Measurements from ENCODE around the gene FRAT1.
A peak's percentile ranks its signal among the peaks of the same experiment; 100 is the strongest.
"Not testable (repeated sequence)": the region's sequence is repeated elsewhere in the genome, so short reads cannot be mapped to it uniquely, and the experiment has no call there.

The FRAT1 gene, protein sequence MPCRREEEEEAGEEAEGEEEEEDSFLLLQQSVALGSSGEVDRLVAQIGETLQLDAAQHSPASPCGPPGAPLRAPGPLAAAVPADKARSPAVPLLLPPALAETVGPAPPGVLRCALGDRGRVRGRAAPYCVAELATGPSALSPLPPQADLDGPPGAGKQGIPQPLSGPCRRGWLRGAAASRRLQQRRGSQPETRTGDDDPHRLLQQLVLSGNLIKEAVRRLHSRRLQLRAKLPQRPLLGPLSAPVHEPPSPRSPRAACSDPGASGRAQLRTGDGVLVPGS

DNA sequence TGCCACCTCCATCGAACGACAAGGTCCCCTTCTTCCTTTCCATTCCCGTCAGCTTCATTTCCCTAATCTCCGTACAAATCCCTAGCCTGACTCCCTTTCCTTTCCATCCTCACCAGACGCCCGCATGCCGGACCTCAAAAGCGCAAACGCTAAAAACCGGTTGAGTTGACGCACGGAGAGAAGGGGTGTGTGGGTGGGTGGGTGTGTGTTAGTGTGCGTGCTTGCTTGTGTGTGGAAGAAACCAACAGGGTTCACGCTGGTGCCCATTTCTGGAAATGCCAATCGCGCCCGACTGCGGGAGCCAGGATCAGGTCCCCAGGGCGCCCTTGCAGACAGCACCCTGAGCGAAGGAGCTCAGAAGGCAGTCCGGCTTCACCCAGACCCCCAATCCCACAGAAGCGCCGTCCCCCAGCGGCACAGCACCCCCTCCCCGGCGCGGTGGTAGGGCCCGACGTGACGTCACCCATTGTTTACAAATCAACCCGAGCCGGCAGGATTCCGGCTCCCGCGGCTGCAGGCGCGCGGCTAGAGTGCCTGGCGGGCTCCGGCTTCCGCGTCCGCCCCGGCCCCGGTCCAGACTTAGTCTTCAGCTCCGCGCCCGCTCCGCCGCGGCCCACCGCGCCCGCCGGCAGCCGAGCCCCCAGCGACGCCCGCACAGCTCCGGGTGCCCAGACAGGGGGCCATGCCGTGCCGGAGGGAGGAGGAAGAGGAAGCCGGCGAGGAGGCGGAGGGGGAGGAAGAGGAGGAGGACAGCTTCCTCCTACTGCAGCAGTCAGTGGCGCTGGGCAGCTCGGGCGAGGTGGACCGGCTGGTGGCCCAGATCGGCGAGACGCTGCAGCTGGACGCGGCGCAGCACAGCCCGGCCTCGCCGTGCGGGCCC lies at the start of gene FRAT1:
TSS of gene FRAT1 (plus strand) at position 500 of the 880 bp plus-strand sequence. CDS start at position 683, 183 bp downstream.
- H3K9me3 ChIP-seq (ENCODE audit: low read length): peaks cover 2% of the 10 kb centered on the region
- H3K27me3 ChIP-seq (ENCODE audit: insufficient read depth, low read length): peaks cover 7% of the 10 kb centered on the region
- H2AFZ ChIP-seq (ENCODE audit: low read depth, low read length): peak within 1 kb of the TSS; percentile 50
- H3K4me3 ChIP-seq (ENCODE audit: low read length): peak within 1 kb of the TSS; percentile 69
- peaks cover 20% of the 10 kb centered on the region for H3K4me1 ChIP-seq (ENCODE audit: insufficient read depth, low read length)
- H3K36me3 ChIP-seq (ENCODE audit: insufficient read depth, low read length): no peaks in the 10 kb centered on the region

DNA sequence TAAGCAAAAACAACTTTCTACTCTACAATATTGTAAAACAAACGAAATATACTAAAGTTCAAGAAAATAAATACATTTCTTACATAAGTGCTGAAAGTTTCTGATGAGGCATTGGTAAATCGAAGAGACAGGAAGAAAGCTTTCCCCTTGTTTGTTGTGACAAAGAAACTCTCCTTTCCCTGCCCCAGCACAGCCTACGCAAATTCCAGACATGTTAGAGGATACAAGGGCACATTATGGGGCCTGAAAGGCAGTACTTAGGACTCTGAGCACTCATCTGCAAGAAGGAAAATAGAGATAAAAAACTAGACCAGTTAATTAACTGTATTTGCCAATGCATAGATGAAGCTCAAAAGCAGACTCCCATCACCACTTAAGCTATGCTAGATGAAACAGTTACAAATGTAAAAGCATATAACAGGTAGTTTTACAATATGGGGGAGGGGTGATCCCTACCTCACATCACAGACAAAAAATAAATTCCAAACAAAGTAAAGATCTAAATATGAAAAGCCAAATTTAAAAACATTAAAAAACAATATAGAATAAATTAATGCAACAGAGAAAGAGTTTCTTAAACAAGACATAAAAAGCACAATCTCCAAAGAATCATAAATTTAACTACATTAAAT lies 48.4 kb upstream of the FRAT1 start:
- Histone ChIP-seq H3K27me3 (ENCODE audit: insufficient read depth, low read length) (no peaks in the 10 kb centered on the region), H2AFZ (ENCODE audit: low read depth, low read length) (no peak overlapping the region), H3K9me3 (ENCODE audit: low read length) (peaks cover 8% of the 10 kb centered on the region), H3K4me1 (ENCODE audit: insufficient read depth, low read length) (peaks cover 6% of the 10 kb centered on the region), H3K36me3 (ENCODE audit: insufficient read depth, low read length) (no peaks in the 10 kb centered on the region), H3K4me3 (ENCODE audit: low read length) (no peak overlapping the region)

DNA sequence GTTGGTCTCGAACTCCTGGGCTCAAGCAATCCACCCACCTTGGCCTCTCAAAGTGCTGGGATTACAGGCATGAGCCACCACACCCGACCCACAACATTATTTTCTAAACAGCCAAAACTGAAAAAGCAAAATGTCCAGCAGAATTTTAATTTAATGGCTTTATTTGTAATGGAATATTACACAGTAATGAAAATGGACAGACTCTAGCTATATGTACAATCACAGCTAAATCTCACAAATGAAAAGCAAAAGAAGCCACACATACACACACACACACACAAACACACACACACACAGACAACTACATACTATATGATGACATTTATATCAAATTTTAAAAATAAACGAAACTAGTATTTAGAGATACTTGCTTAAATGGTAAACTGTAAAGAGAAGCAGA lies 45.4 kb upstream of the FRAT1 start:
- peaks cover 2% of the 10 kb centered on the region for H3K4me1 ChIP-seq (ENCODE audit: insufficient read depth, low read length)
- H3K9me3 ChIP-seq (ENCODE audit: low read length): peaks cover 6% of the 10 kb centered on the region
- no peaks in the 10 kb centered on the region for H3K27me3 ChIP-seq (ENCODE audit: insufficient read depth, low read length)
- H3K4me3 ChIP-seq (ENCODE audit: low read length): no peak overlapping the region
- no peak overlapping the region for H2AFZ ChIP-seq (ENCODE audit: low read depth, low read length)
- no peaks in the 10 kb centered on the region for H3K36me3 ChIP-seq (ENCODE audit: insufficient read depth, low read length)

DNA sequence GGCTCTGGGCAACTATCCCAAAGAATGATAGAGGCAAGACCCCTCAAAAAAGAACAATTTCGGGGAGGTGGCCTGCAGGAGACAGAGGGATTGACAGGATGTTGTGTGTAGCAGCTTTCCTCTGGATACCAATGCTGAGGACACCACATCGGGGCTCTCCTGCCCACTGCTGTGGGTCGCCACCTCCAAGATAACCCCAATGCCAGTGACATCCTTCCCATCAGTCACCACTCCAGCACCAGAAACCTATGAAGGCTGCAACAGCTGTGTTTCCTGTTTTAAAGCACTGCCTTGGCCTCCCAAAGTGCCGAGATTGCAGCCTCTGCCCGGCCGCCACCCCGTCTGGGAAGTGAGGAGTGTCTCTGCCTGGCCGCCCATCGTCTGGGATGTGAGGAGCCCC lies 44.2 kb upstream of the FRAT1 start:
- Histone ChIP-seq H3K36me3 (ENCODE audit: insufficient read depth, low read length) (no peaks in the 10 kb centered on the region), H3K4me3 (ENCODE audit: low read length) (no peak overlapping the region), H2AFZ (ENCODE audit: low read depth, low read length) (no peak overlapping the region), H3K9me3 (ENCODE audit: low read length) (peaks cover 6% of the 10 kb centered on the region), H3K27me3 (ENCODE audit: insufficient read depth, low read length) (no peaks in the 10 kb centered on the region), H3K4me1 (ENCODE audit: insufficient read depth, low read length) (peaks cover 4% of the 10 kb centered on the region)

DNA sequence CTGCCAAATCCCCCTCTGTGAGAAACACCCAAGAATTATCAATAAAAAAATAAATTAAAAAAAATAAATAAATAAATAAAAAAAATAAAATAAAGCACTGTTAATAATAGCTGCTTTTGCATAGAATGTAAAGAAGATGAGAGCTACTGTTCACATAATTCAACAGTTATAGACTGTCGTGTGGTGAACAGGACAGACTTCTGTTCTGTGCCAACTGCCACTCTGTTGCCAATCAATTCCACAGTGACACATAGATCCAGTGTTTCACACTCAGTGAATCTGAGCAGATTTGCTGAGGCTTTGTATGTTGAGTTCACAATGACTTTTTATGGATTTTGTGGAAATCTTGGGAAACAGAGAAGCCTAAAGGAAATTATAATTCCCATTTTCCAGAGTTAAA lies 41.5 kb upstream of the FRAT1 start:
- Histone ChIP-seq H3K9me3 (ENCODE audit: low read length) (no peaks in the 10 kb centered on the region), H2AFZ (ENCODE audit: low read depth, low read length) (no peak overlapping the region), H3K4me1 (ENCODE audit: insufficient read depth, low read length) (peaks cover 4% of the 10 kb centered on the region), H3K36me3 (ENCODE audit: insufficient read depth, low read length) (no peaks in the 10 kb centered on the region), H3K27me3 (ENCODE audit: insufficient read depth, low read length) (no peaks in the 10 kb centered on the region), H3K4me3 (ENCODE audit: low read length) (no peak overlapping the region)

DNA sequence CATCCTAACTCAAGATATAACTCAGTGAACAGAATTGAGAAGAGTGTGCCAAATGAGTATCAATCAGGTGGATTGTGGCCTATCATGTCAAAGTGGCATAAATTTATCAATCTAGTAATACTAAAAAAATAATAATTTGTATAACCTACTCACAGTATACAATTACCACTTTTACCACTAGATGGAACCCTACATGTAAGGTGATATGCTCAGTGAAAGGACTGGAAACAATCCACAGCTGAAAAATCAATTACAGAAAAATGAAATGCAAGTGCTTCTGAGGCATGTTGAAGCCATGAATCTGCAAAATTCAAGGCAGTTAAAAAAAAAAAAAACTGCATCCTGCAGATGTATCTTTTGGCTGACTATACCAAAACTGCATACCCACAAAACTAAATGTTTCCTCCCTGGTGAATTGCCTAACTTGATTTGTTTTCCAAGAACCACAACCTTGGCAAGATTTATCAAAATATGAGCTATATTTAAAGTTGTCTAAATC lies 40.5 kb upstream of the FRAT1 start:
- Histone ChIP-seq H3K27me3 (ENCODE audit: insufficient read depth, low read length) (no peaks in the 10 kb centered on the region), H3K9me3 (ENCODE audit: low read length) (no peaks in the 10 kb centered on the region), H3K4me1 (ENCODE audit: insufficient read depth, low read length) (peaks cover 4% of the 10 kb centered on the region), H3K4me3 (ENCODE audit: low read length) (no peak overlapping the region), H2AFZ (ENCODE audit: low read depth, low read length) (no peak overlapping the region), H3K36me3 (ENCODE audit: insufficient read depth, low read length) (no peaks in the 10 kb centered on the region)

DNA sequence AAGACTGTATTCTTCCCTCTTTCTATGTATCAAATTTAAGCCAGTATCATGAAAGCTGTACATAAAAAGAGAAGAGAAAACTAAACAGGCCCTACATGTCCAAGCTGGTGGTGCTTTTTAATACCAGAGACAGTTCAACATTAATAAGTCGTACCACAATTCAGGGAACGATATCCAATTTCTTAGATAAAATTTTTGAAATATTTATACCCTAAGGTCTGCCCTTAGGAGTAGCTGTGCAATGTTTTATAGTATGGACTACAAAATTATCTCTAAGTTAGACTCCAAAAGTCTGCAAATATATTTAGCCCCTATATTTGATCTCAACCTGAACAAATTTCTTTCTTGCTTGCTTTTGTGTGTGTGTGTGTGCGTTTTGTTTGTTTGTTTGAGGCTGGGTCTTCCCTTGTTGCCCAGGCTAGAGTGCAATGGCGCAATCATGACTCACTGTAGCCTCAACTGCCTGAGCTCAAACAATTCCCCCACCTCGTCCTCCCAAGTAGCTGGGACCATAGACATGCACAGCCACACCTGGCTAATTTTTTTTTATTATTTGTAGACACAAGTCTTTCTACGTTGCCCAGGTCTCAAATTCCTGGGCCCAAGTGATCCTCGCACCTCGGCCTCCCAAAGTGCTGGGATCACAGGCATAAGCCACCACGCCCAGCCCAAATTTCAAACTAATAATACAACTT lies 39.8 kb upstream of the FRAT1 start:
- Histone ChIP-seq H3K27me3 (ENCODE audit: insufficient read depth, low read length) (no peaks in the 10 kb centered on the region), H3K4me3 (ENCODE audit: low read length) (no peak overlapping the region), H3K4me1 (ENCODE audit: insufficient read depth, low read length) (peaks cover 4% of the 10 kb centered on the region), H3K36me3 (ENCODE audit: insufficient read depth, low read length) (no peaks in the 10 kb centered on the region), H3K9me3 (ENCODE audit: low read length) (no peaks in the 10 kb centered on the region), H2AFZ (ENCODE audit: low read depth, low read length) (no peak overlapping the region)

DNA sequence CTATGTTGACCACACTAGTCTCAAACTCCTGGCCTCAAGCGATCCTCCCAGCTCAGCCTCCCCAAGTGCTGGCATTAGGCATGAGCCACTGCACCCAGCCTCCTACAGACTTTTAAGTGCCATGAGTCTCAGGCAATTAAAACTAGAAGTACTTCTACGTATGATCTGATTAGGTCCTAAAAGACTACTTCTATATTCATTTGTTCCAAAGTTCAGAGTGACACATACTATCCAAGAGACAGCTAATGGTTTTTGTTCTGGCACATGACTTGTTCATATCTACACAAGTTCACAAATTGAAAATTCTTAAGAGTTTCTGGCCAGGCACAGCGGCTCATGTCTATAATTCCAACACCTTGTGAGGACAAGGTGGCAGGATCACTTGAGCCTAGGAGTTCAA lies 38.3 kb upstream of the FRAT1 start:
- H3K36me3 ChIP-seq (ENCODE audit: insufficient read depth, low read length): no peaks in the 10 kb centered on the region
- no peak overlapping the region for H2AFZ ChIP-seq (ENCODE audit: low read depth, low read length)
- no peak overlapping the region for H3K4me3 ChIP-seq (ENCODE audit: low read length)
- H3K27me3 ChIP-seq (ENCODE audit: insufficient read depth, low read length): no peaks in the 10 kb centered on the region
- H3K9me3 ChIP-seq (ENCODE audit: low read length): no peaks in the 10 kb centered on the region
- peaks cover 4% of the 10 kb centered on the region for H3K4me1 ChIP-seq (ENCODE audit: insufficient read depth, low read length)

DNA sequence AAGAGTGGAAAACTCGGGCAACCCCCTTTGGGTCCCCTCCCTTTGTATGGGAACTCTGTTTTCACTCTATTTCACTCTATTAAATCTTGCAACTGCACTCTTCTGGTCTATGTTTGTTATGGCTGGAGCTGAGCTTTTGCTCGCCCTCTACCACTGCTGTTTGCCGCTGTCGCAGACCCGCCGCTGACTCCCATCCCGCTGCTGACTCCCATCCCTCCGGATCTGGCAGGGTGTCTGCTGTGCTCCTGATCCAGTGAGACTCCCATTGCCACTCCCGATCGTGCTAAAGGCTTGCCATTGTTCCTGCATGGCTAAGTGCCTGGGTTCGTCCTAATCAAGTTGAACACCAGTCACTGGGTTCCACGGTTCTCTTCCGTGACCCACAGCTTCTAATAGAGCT lies 29.0 kb upstream of the FRAT1 start:
- not testable (repeated sequence) for H2AFZ ChIP-seq (ENCODE audit: low read depth, low read length); H3K4me1 ChIP-seq (ENCODE audit: insufficient read depth, low read length); H3K4me3 ChIP-seq (ENCODE audit: low read length); H3K36me3 ChIP-seq (ENCODE audit: insufficient read depth, low read length); H3K27me3 ChIP-seq (ENCODE audit: insufficient read depth, low read length); H3K9me3 ChIP-seq (ENCODE audit: low read length)

DNA sequence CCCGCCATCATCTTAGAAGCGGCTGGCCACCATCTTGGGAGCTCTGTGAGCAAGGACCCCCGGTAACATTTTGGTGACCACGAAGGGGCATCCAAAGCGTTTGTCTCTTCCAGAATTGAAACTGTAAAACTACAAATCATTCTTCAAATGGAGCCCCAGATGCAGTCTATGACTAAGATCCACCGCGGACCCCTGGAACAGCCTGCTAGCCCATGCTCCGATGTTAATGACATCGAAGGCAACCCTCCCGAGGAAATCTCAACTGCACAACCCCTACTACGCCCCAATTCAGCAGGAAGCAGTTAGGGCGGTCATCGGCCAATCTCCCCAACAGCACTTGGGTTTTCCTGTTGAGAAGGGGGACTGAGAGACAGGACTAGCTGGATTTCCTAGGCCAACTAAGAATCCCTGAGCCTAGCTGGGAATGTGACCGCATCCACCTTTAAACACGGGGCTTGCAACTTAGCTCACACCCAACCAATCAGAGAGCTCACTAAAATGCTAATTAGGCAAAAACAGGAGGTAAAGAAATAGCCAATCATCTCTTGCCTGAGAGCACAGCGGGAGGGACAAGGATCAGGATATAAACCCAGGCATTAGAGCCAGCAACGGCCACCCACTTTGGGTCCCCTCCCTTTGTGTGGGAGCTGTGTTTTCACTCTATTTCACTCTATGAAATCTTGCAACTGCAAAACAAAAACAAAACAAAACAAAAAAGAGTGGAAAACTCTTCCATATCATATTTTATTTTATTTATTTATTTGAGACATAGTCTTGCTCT lies 28.3 kb upstream of the FRAT1 start:
- not testable (repeated sequence) for H3K9me3 ChIP-seq (ENCODE audit: low read length); H3K4me1 ChIP-seq (ENCODE audit: insufficient read depth, low read length); H3K36me3 ChIP-seq (ENCODE audit: insufficient read depth, low read length); H3K27me3 ChIP-seq (ENCODE audit: insufficient read depth, low read length); H2AFZ ChIP-seq (ENCODE audit: low read depth, low read length)
- peak overlapping the region; percentile 61 for H3K4me3 ChIP-seq (ENCODE audit: low read length)

DNA sequence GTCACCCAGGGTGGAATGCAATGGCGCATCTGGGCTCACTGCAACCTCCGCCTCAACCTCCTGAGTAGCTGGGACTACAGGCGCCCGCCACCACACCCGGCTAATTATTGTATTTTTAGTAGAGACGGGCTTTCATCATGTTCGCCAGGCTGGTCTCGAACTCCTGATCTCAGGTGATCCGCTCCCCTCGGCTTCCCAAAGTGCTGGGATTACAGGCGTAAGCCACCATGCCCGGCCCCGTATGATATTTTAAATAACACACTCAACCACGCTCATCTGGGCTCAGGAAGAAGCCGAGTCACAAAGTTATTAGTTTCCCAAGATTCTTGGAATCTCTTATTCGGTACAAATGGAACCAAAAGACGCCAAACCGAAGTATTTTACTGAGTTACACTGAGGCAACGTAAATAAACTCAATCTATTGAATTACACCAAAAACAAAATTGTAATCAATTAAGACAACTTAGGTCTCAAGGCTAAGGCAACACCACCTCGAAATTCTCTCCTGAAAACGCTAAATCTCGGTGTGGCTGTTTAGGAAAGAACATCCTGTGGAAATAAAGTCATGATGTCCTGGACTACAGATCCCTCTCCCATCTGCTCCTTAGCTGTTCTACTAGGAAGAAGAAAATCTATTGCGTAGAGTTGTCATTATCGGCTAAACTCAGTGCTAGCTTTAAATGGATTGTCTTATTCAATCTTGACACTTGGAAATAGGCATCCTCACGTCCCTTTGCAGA lies 27.5 kb upstream of the FRAT1 start:
- Histone ChIP-seq H2AFZ (ENCODE audit: low read depth, low read length) (peak overlapping the region; percentile 42), H3K27me3 (ENCODE audit: insufficient read depth, low read length) (no peaks in the 10 kb centered on the region)

More for the DNA sequence above, 27.5 kb upstream of the FRAT1 start:
- Histone ChIP-seq H3K4me3 (ENCODE audit: low read length) (peak overlapping the region; percentile 61), H3K9me3 (ENCODE audit: low read length) (no peaks in the 10 kb centered on the region), H3K4me1 (ENCODE audit: insufficient read depth, low read length) (no peaks in the 10 kb centered on the region), H3K36me3 (ENCODE audit: insufficient read depth, low read length) (peaks cover under 1% of the 10 kb centered on the region)

All from neuron (in vitro differentiated cells).